HepG2 (cell line): Measurements from ENCODE around the gene ASF1B. TPM values are rescaled to one million over a fixed set of nuclear protein-coding genes. Genes with fewer than 3 reads are reported as not detected.
A peak's percentile ranks its signal among the peaks of the same experiment; 100 is the strongest.

Experiments used
- ATAC-seq: fragments of 200-7000 bp; cut with Tn5 transposase; 3 replicates; pipeline ENCODE4 v1.9.1; 2020; ENCODE audit warnings: mild to moderate bottlenecking, moderate library complexity
- BruUV-seq: library from RNA; stranded (reverse); fragments of 400-500 nt; replicated peaks from 2 replicates; lab custom pipeline; 2021; lab: Mats Ljungman, UMichigan
- CTCF ChIA-PET: fragments of 300-600 bp; formaldehyde crosslinking; extraction: SDS; loops from one replicate; lab custom pipeline; 2021; ENCODE audit warnings: low total read pairs, inconsistent platforms, low intra/inter-chr PET ratio; lab: Yijun Ruan, JAX
- POLR2A ChIA-PET: fragments of 350-600 bp; sonication (Branson Sonifier 250); formaldehyde crosslinking; loops from one replicate; lab custom pipeline; 2020; ENCODE audit warnings: antibody characterized with exemption, inconsistent platforms; lab: Yijun Ruan, JAX
- DNase-seq: peaks from one replicate; pipeline ENCODE4 v3.0.0-alpha.2; 2015; ENCODE audit warnings: low spot score
- FAIRE-seq: peaks from 3 replicates; lab custom pipeline; 2011; peaks lifted over from hg19 to GRCh38; lab: Jason Lieb, UNC
- H2AFZ ChIP-seq: one replicate; pipeline ENCODE4 v1.6.1; 2011; ENCODE audit warnings: low read length, inconsistent platforms
- H3K27ac ChIP-seq: fragments of 300-600 bp; 3 replicates; pipeline ENCODE4 v1.8.0; 2011; ENCODE audit warnings: mixed run types, mild to moderate bottlenecking, mixed read lengths, low read length, inconsistent platforms; ENCODE audit not compliant: insufficient read depth; ENCODE audit errors: extremely low read length
- H3K27me3 ChIP-seq, 2 experiments: fragments of 200-600 bp in 1 of 2; 2 replicates in 1 of 2; 3 replicates in 1 of 2; pipeline versions ENCODE4 v1.6.0 to v1.8.0; 2011; ENCODE audit warnings: low read length in 2 of 2, mild to moderate bottlenecking in 2 of 2, moderate library complexity in 2 of 2, inconsistent platforms in 1 of 2; ENCODE audit not compliant: insufficient read depth in 2 of 2, control insufficient read depth in 1 of 2
- H3K36me3 ChIP-seq, 2 experiments: fragments of 200-600 bp in 1 of 2; replicated peaks in 1 of 2; 2 replicates in 1 of 2; 3 replicates in 1 of 2; pipeline versions ENCODE4 v1.5.1 to v1.8.0; 2011; ENCODE audit warnings: low read length in 2 of 2, inconsistent platforms in 1 of 2; ENCODE audit not compliant: insufficient read depth in 2 of 2, control insufficient read depth in 1 of 2
- H3K4me1 ChIP-seq: 2 replicates; pipeline ENCODE4 v1.5.1; 2012; ENCODE audit warnings: low read length, inconsistent platforms; ENCODE audit not compliant: insufficient read depth
- H3K4me2 ChIP-seq: 2 replicates; pipeline ENCODE4 v1.6.0; 2011; ENCODE audit warnings: low read depth, low read length, inconsistent platforms
- H3K4me3 ChIP-seq, 3 experiments: fragments of 200-600 bp in 1 of 3; sonication (generic), shearing (Covaris generic) in 1 of 3; replicated peaks in 1 of 3; 2 replicates each; pipeline ENCODE4 v1.5.1; 2011 to 2016; ENCODE audit warnings: low read length in 3 of 3, inconsistent platforms in 2 of 3, low read depth in 2 of 3, mild to moderate bottlenecking in 2 of 3, control low read depth in 1 of 3, mixed read lengths in 1 of 3; ENCODE audit not compliant: insufficient read depth in 1 of 3
- H3K79me2 ChIP-seq: one replicate; pipeline ENCODE4 v1.6.1; 2011; ENCODE audit warnings: low read length, inconsistent platforms; ENCODE audit not compliant: insufficient read depth
- H3K9ac ChIP-seq: 2 replicates; pipeline ENCODE4 v1.6.0; 2011; ENCODE audit warnings: mild to moderate bottlenecking, low read depth, low read length, inconsistent platforms; ENCODE audit not compliant: insufficient read depth
- H3K9me3 ChIP-seq: 2 replicates; pipeline ENCODE4 v1.5.1; 2012; ENCODE audit warnings: mild to moderate bottlenecking, low read length
- H4K20me1 ChIP-seq: 2 replicates; pipeline ENCODE4 v1.6.0; 2011; ENCODE audit warnings: inconsistent platforms, mild to moderate bottlenecking, low read length, moderate library complexity; ENCODE audit not compliant: insufficient read depth
- AGO2 ChIP-seq: fragments of 200-400 bp; formaldehyde crosslinking; optimal IDR thresholded peaks from 2 replicates; pipeline ENCODE3; 2017; ENCODE audit warnings: mild to moderate bottlenecking, low read depth, low read length, moderate library complexity
- GABPB1 ChIP-seq: IDR thresholded peaks from 2 replicates; pipeline ENCODE4 v1.6.1; 2016; ENCODE audit warnings: mild to moderate bottlenecking, missing genetic modification reagents, moderate library complexity, missing compliant biosample characterization
- HDAC2 ChIP-seq: sonication (generic); formaldehyde crosslinking; IDR thresholded peaks from 2 replicates; pipeline ENCODE4 v1.4.0; 2020; ENCODE audit warnings: missing genetic modification reagents
- NRL ChIP-seq: sonication (generic); formaldehyde crosslinking; IDR thresholded peaks from 2 replicates; pipeline ENCODE4 v1.5.0; 2020; ENCODE audit warnings: missing genetic modification reagents, mild to moderate bottlenecking, moderate library complexity, borderline replicate concordance
- PPARG ChIP-seq: conservative IDR thresholded peaks from 2 replicates; pipeline ENCODE4 v1.6.1; 2016; ENCODE audit warnings: missing biosample characterization, missing genetic modification reagents
- REPIN1 ChIP-seq: sonication (generic); formaldehyde crosslinking; IDR thresholded peaks from 2 replicates; pipeline ENCODE4 v1.8.0; 2022; ENCODE audit warnings: missing genetic modification reagents, low read depth, mild to moderate bottlenecking, borderline replicate concordance
- TAF1 ChIP-seq: sonication (generic); formaldehyde crosslinking; IDR thresholded peaks from 2 replicates; pipeline ENCODE4 v1.4.0; 2020; ENCODE audit warnings: missing genetic modification reagents
- ZMYM3 ChIP-seq: sonication (generic); formaldehyde crosslinking; IDR thresholded peaks from 2 replicates; pipeline ENCODE4 v1.5.1; 2020; ENCODE audit warnings: mild to moderate bottlenecking, missing genetic modification reagents
- ZNF225 ChIP-seq: sonication (generic); formaldehyde crosslinking; IDR thresholded peaks from 2 replicates; pipeline ENCODE4 v1.4.0; 2020; ENCODE audit warnings: mild to moderate bottlenecking, missing genetic modification reagents
- ZNF776 ChIP-seq: sonication (generic); formaldehyde crosslinking; IDR thresholded peaks from 2 replicates; pipeline ENCODE4 v1.4.0; 2020; ENCODE audit warnings: mild to moderate bottlenecking, missing genetic modification reagents
- ZNF790 ChIP-seq: sonication (generic); formaldehyde crosslinking; IDR thresholded peaks from 2 replicates; pipeline ENCODE4 v1.8.0; 2022; ENCODE audit warnings: missing genetic modification reagents, mild to moderate bottlenecking, borderline replicate concordance
- WGBS: methylation state at CpG from one replicate; pipeline ENCODE4 v1.1.6; 2017; ENCODE audit warnings: low lambda C conversion rate; 5-methylcytosine and 5-hydroxymethylcytosine counted together
- in situ Hi-C: cut with HindIII; loops from 2 replicates; pipeline ENCODE4 v1.10.0; 2017; ENCODE audit warnings: low pct_unique_long_range_greater_than_20kb; ENCODE audit not compliant: extremely low pct_ligation_motif_present
- intact Hi-C: fragments of 100-400 bp; cut with micrococcal nuclease; formaldehyde crosslinking; loops from one replicate; pipeline ENCODE4 v1.10.0; 2022; ENCODE audit not compliant: unreplicated experiment
- polyA plus RNA-seq, 8 experiments: library from polyadenylated mRNA; depleted of rRNA in 3 of 8; stranded (reverse) in 7 of 8; unstranded in 1 of 8; fragments of >200 nt; fragmentation: Illumina TruSeq in 4 of 8; extraction: Trizol in 4 of 8; gene quantifications; 2 replicates each; pipeline versions ENCODE4 v1.2.1 to v1.2.3, GENCODE V29; 2011 to 2016; ENCODE audit warnings: low read depth in 4 of 8, missing spikeins in 1 of 8, mixed read lengths in 1 of 8; ENCODE audit not compliant: insufficient read depth in 1 of 8
- total RNA-seq, 5 experiments: library from RNA; depleted of rRNA; stranded (reverse); fragments of >200 nt; fragmentation: Illumina TruSeq; extraction: Trizol; gene quantifications; 2 replicates each; pipeline ENCODE4 v1.2.3, GENCODE V29; 2016; ENCODE audit warnings: low read depth in 1 of 5
- TF ChIP-seq, protein P1 (sequence below): sonication (generic); formaldehyde crosslinking; IDR thresholded peaks from one replicate; pipeline ENCODE4 v1.5.1; 2020; ENCODE audit warnings: mild to moderate bottlenecking, missing genetic modification reagents; ENCODE audit errors: not compliant biosample characterization
- TF ChIP-seq, protein P2 (sequence below): IDR thresholded peaks from 2 replicates; pipeline ENCODE4 v1.6.1; 2016; ENCODE audit warnings: low read depth, control low read depth

ASF1B gene
- total and polyA plus RNA-seq, 2 of the 13 experiments (the other 11 are each of a cell fraction or from before 2014, with no cell fraction given): 18.2 to 24.8 TPM

DNA sequence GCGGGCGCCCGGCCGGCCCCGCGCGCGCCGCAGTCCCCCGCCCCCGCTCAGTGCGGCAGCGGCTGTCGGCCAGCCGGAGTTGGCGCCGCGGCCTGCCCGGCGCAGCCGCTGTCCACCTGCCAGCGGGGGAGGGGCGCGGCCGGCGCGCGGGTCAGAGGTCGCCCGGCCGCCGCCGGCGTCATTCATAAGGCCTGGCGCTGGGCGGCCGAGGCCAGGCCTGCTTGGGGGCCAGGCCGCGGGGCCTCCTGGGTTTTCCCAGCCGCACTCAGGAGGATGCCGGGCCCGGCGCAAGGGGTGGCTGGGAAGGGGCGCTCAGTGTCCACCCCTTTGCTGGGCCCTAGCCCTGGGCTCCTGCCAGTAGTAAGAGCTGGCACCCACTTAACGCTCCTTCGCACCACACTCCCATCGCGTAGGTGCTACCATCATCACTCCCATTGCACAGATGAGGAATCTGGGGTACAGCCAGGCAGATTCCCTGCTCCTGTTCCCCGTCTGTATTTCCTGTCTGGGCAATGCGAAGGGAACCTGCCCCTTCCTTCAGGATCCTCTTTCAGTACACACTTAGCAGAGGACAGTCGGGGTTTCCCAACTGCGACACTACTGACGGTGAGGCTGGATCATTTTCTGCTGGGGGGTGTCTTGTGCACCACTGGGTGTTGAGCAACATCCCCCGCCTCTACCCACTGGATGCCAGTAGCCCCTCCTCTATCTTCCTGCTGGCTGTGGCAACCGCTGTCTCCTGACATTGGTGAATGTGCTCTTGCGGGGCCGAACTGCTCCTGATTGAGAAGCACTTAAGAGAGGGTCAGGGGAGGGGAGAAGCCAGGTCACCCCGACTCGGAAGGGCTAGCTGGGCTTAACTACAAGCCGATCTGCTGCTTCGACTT, 18.0 kb downstream of the ASF1B start:
- peak overlapping the region; percentile 89 for H3K9ac ChIP-seq
- no TSS peak for BruUV-seq
- POLR2A ChIA-PET: interaction anchor here (0.6 to 2.5 kb wide), 7 partner anchors 10 to 112 kb away, joined by 3 to 21 read pairs (median 4); partner anchors contain the start of genes ASF1B and RFX1
- H3K27me3 ChIP-seq: no peaks in the 10 kb centered on the region; a peak in 1 of 5 replicates
- H4K20me1 ChIP-seq: no peaks in the 10 kb centered on the region
- peak overlapping the region; percentile 100 for H3K4me2 ChIP-seq
- H3K79me2 ChIP-seq: peaks cover 12% of the 10 kb centered on the region
- intact Hi-C loops: loop anchor here (5.0 kb wide), 1 partner anchor 36 kb away; no protein-coding TSS in a partner anchor
- H3K27ac ChIP-seq: peak overlapping the region; percentile 96
- H2AFZ ChIP-seq: peak overlapping the region; percentile 4
- CTCF ChIA-PET: interaction anchor here (1.7 kb wide), 1 partner anchor 19 kb away, joined by 6 read pairs; the partner anchor contains the start of gene ASF1B
- WGBS: 0% methylated on average over 14 of the region's 61 CpGs
- DNase-seq (peak; percentile 71), ATAC-seq (peak; percentile 56), FAIRE-seq (peak; percentile 56)
- peak overlapping the region; percentile 66 to 86 (median 75) for H3K4me3 ChIP-seq
- H3K36me3 ChIP-seq: peaks cover 0 to 4% of the 10 kb centered on the region in 2 experiments; a peak in 1 of 5 replicates
- peaks cover 48% of the 10 kb centered on the region for H3K4me1 ChIP-seq
- in situ Hi-C loops: no loop called here
- H3K9me3 ChIP-seq: no peaks in the 10 kb centered on the region
- TF ChIP-seq REPIN1 (0 out of 2 replicates have a peak, but pooled peaks have one; percentile 18), ZNF225 (CRISPR knock-in tag) (peak; percentile 86; the same call in 1 of the 2 replicates), TAF1 (CRISPR knock-in tag) (peak; percentile 44; the same call in 1 of the 2 replicates), GABPB1 (CRISPR knock-in tag) (peak; percentile 1; the same call in 1 of the 2 replicates), ZMYM3 (peak; percentile 65), HDAC2 (CRISPR knock-in tag) (peak; percentile 53), ZNF776 (CRISPR knock-in tag) (0 out of 2 replicates have a peak, but pooled peaks have one; percentile 39), AGO2 (peak; percentile 73), ZNF790 (CRISPR knock-in tag) (no peak), PPARG (no peak), NRL (peak; percentile 44; the same call in 1 of the 2 replicates)
- TF ChIP-seq, protein P1, sequence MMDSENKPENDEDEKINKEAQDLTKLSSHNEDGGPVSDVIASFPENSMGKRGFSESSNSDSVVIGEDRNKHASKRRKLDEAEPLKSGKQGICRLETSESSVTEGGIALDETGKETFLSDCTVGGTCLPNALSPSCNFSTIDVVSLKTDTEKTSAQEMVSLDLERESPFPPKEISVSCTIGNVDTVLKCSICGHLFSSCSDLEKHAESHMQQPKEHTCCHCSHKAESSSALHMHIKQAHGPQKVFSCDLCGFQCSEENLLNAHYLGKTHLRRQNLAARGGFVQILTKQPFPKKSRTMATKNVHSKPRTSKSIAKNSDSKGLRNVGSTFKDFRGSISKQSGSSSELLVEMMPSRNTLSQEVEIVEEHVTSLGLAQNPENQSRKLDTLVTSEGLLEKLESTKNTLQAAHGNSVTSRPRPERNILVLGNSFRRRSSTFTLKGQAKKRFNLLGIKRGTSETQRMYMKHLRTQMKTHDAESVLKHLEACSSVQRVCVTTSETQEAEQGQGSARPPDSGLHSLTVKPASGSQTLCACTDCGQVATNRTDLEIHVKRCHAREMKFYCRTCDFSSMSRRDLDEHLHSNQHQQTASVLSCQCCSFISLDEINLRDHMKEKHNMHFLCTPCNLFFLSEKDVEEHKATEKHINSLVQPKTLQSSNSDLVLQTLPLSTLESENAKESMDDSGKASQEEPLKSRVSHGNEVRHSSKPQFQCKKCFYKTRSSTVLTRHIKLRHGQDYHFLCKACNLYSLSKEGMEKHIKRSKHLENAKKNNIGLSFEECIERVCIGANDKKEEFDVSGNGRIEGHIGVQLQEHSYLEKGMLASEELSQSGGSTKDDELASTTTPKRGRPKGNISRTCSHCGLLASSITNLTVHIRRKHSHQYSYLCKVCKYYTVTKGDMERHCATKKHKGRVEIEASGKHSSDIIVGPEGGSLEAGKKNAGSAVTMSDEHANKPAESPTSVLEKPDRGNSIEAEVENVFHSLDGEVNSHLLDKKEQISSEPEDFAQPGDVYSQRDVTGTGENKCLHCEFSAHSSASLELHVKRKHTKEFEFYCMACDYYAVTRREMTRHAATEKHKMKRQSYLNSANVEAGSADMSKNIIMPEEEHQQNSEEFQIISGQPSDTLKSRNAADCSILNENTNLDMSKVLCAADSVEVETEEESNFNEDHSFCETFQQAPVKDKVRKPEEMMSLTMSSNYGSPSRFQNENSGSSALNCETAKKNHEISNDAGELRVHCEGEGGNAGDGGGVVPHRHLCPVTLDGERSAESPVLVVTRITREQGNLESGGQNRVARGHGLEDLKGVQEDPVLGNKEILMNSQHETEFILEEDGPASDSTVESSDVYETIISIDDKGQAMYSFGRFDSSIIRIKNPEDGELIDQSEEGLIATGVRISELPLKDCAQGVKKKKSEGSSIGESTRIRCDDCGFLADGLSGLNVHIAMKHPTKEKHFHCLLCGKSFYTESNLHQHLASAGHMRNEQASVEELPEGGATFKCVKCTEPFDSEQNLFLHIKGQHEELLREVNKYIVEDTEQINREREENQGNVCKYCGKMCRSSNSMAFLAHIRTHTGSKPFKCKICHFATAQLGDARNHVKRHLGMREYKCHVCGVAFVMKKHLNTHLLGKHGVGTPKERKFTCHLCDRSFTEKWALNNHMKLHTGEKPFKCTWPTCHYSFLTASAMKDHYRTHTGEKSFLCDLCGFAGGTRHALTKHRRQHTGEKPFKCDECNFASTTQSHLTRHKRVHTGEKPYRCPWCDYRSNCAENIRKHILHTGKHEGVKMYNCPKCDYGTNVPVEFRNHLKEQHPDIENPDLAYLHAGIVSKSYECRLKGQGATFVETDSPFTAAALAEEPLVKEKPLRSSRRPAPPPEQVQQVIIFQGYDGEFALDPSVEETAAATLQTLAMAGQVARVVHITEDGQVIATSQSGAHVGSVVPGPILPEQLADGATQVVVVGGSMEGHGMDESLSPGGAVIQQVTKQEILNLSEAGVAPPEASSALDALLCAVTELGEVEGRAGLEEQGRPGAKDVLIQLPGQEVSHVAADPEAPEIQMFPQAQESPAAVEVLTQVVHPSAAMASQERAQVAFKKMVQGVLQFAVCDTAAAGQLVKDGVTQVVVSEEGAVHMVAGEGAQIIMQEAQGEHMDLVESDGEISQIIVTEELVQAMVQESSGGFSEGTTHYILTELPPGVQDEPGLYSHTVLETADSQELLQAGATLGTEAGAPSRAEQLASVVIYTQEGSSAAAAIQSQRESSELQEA (CRISPR knock-in tag): peak; percentile 53
- TF ChIP-seq, protein P2, sequence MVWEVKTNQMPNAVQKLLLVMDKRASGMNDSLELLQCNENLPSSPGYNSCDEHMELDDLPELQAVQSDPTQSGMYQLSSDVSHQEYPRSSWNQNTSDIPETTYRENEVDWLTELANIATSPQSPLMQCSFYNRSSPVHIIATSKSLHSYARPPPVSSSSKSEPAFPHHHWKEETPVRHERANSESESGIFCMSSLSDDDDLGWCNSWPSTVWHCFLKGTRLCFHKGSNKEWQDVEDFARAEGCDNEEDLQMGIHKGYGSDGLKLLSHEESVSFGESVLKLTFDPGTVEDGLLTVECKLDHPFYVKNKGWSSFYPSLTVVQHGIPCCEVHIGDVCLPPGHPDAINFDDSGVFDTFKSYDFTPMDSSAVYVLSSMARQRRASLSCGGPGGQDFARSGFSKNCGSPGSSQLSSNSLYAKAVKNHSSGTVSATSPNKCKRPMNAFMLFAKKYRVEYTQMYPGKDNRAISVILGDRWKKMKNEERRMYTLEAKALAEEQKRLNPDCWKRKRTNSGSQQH (CRISPR knock-in tag): peak; percentile 27; the same call in 1 of the 2 replicates
